ENCODE results near the gene GUCA1C.

The GUCA1C gene

GRCh38 chr3:108946292-108947285 lies 7.1 kb downstream of the GUCA1C start:
- Histone ChIP-seq H3F3A (ENCODE audit: insufficient read depth, low read length) (no peaks in the 10 kb centered on the region), H3K4me2 (ENCODE audit: low read depth, low read length) (no peak overlapping the region), H3K36me3 (replicated peaks; ENCODE audit: insufficient read depth, low read length) (no peaks in the 10 kb centered on the region), H3K4me1 (ENCODE audit: low read length) (no peaks in the 10 kb centered on the region), H2AFZ (ENCODE audit: low read length) (no peak overlapping the region), H3K79me2 (ENCODE audit: low read length) (no peaks in the 10 kb centered on the region), H3K27me3 (replicated peaks; ENCODE audit: insufficient read depth, low read length) (no peaks in the 10 kb centered on the region), H3K9me2 (replicated peaks; ENCODE audit: insufficient read depth, low read length) (no peaks in the 10 kb centered on the region), H3K4me3 (ENCODE audit: low read length) (no peak overlapping the region), H4K20me1 (ENCODE audit: insufficient read depth, low read length) (no peaks in the 10 kb centered on the region), H3K27ac (ENCODE audit: low read length) (no peak overlapping the region), H3K9me3 (replicated peaks; ENCODE audit: insufficient read depth, low read length) (no peaks in the 10 kb centered on the region), H3K9ac (ENCODE audit: low read length) (no peak overlapping the region)
- no peak for DNase-seq
- no peak for TF ChIP-seq EZH2phosphoT487 (IDR thresholded peaks at IDR 0.05; ENCODE audit: low read length)
- TF ChIP-seq CTCF (IDR thresholded peaks at IDR 0.05; ENCODE audit: low read length): no peak
- TF ChIP-seq EZH2 (optimal IDR thresholded peaks at IDR 0.05; ENCODE audit: low read depth, low read length): no peak

- no peak overlapping the region for H3K4me2 ChIP-seq (ENCODE audit: low read depth, low read length)
- H3K9ac ChIP-seq (ENCODE audit: low read length): no peak overlapping the region
- H3K4me1 ChIP-seq (ENCODE audit: low read length): no peaks in the 10 kb centered on the region
- H3K36me3 ChIP-seq (replicated peaks; ENCODE audit: insufficient read depth, low read length): no peaks in the 10 kb centered on the region
- H3F3A ChIP-seq (ENCODE audit: insufficient read depth, low read length): no peaks in the 10 kb centered on the region
- H4K20me1 ChIP-seq (ENCODE audit: insufficient read depth, low read length): no peaks in the 10 kb centered on the region
- DNase-seq: no peak
- H3K79me2 ChIP-seq (ENCODE audit: low read length): no peaks in the 10 kb centered on the region
- no peak for TF ChIP-seq EZH2phosphoT487 (IDR thresholded peaks at IDR 0.05; ENCODE audit: low read length)
- TF ChIP-seq EZH2 (optimal IDR thresholded peaks at IDR 0.05; ENCODE audit: low read depth, low read length): no peak
- H3K27me3 ChIP-seq (replicated peaks; ENCODE audit: insufficient read depth, low read length): no peaks in the 10 kb centered on the region
- H3K9me3 ChIP-seq (replicated peaks; ENCODE audit: insufficient read depth, low read length): no peaks in the 10 kb centered on the region
- no peaks in the 10 kb centered on the region for H3K9me2 ChIP-seq (replicated peaks; ENCODE audit: insufficient read depth, low read length)
- H3K4me3 ChIP-seq (ENCODE audit: low read length): no peak overlapping the region
- H3K27ac ChIP-seq (ENCODE audit: low read length): no peak overlapping the region
- no peak overlapping the region for H2AFZ ChIP-seq (ENCODE audit: low read length)
Observed at GRCh38 chr3:108940568-108941263, 13.0 kb downstream of the GUCA1C start.

GRCh38 chr3:108940166-108940565 lies 13.5 kb downstream of the GUCA1C start:
- TF ChIP-seq CTCF (IDR thresholded peaks at IDR 0.05; ENCODE audit: low read length) (no peak), EZH2 (optimal IDR thresholded peaks at IDR 0.05; ENCODE audit: low read depth, low read length) (no peak), EZH2phosphoT487 (IDR thresholded peaks at IDR 0.05; ENCODE audit: low read length) (no peak)
- Histone ChIP-seq H3K9me3 (replicated peaks; ENCODE audit: insufficient read depth, low read length) (no peaks in the 10 kb centered on the region), H3K79me2 (ENCODE audit: low read length) (no peaks in the 10 kb centered on the region), H3K9ac (ENCODE audit: low read length) (no peak overlapping the region), H3K4me1 (ENCODE audit: low read length) (no peaks in the 10 kb centered on the region), H3F3A (ENCODE audit: insufficient read depth, low read length) (no peaks in the 10 kb centered on the region), H3K27ac (ENCODE audit: low read length) (no peak overlapping the region), H3K4me3 (ENCODE audit: low read length) (no peak overlapping the region), H3K36me3 (replicated peaks; ENCODE audit: insufficient read depth, low read length) (no peaks in the 10 kb centered on the region), H3K9me2 (replicated peaks; ENCODE audit: insufficient read depth, low read length) (no peaks in the 10 kb centered on the region), H4K20me1 (ENCODE audit: insufficient read depth, low read length) (no peaks in the 10 kb centered on the region), H3K27me3 (replicated peaks; ENCODE audit: insufficient read depth, low read length) (no peaks in the 10 kb centered on the region), H2AFZ (ENCODE audit: low read length) (no peak overlapping the region), H3K4me2 (ENCODE audit: low read depth, low read length) (no peak overlapping the region)
- DNase-seq: no peak
